H1 (cell line): ENCODE data around the gene BBX. TPM values are rescaled to one million over a fixed set of nuclear protein-coding genes. Genes with fewer than 3 reads are reported as not detected.

Experiments
- CTCF ChIA-PET: fragments of 300-600 bp; sonication (Branson Sonifier 250); formaldehyde crosslinking; loops from one replicate; lab custom pipeline; 2021; ENCODE audit not compliant: partially characterized antibody; lab: Charles Lee
- POLR2A ChIA-PET: fragments of 300-600 bp; sonication (Branson Sonifier 250); formaldehyde crosslinking; loops from one replicate; lab custom pipeline; 2021; ENCODE audit warnings: inconsistent platforms; ENCODE audit not compliant: partially characterized antibody; lab: Charles Lee
- DNase-seq, 2 experiments: peaks; one replicate each; pipeline versions ENCODE4 v3.0.0 to v3.0.0-alpha.2; 2010 to 2022; ENCODE audit warnings: low spot score in 2 of 2, low read depth in 1 of 2, mixed read lengths in 1 of 2
- FAIRE-seq: peaks from 2 replicates; lab custom pipeline; 2011; peaks lifted over from hg19 to GRCh38; lab: Jason Lieb, UNC
- H2AFZ ChIP-seq: 2 replicates; pipeline ENCODE4 v1.8.1; 2012; ENCODE audit warnings: low read length, inconsistent platforms
- H2AK5ac ChIP-seq: 2 replicates; pipeline ENCODE4 v1.6.1; 2013; ENCODE audit warnings: low read depth, low read length
- H2BK120ac ChIP-seq: replicated peaks from 2 replicates; pipeline ENCODE3; 2013; ENCODE audit warnings: low read depth, low read length, inconsistent platforms
- H2BK12ac ChIP-seq: 2 replicates; pipeline ENCODE4 v1.6.1; 2013; ENCODE audit warnings: low read depth, low read length
- H2BK15ac ChIP-seq: 2 replicates; pipeline ENCODE4 v1.6.1; 2013; ENCODE audit warnings: low read length
- H2BK20ac ChIP-seq: 2 replicates; pipeline ENCODE4 v1.6.1; 2013; ENCODE audit warnings: low read length
- H2BK5ac ChIP-seq: 2 replicates; pipeline ENCODE4 v1.6.1; 2013; ENCODE audit warnings: low read depth, low read length
- H3K14ac ChIP-seq: 2 replicates; pipeline ENCODE4 v1.6.1; 2013; ENCODE audit warnings: inconsistent platforms; ENCODE audit not compliant: insufficient read length
- H3K18ac ChIP-seq: 2 replicates; pipeline ENCODE4 v1.6.1; 2013; ENCODE audit warnings: low read length; ENCODE audit errors: extremely low read depth
- H3K23ac ChIP-seq: 2 replicates; pipeline ENCODE4 v1.6.1; 2013; ENCODE audit warnings: inconsistent platforms; ENCODE audit not compliant: insufficient read length
- H3K23me2 ChIP-seq: 2 replicates; pipeline ENCODE4 v1.6.1; 2013; ENCODE audit warnings: low read depth, low read length
- H3K27ac ChIP-seq: 2 replicates; pipeline ENCODE4 v1.6.1; 2011; ENCODE audit warnings: low read depth, low read length, inconsistent platforms
- H3K27me3 ChIP-seq, 4 experiments: replicated peaks in 1 of 4; 1 replicate in 1 of 4; 2 replicates in 3 of 4; pipeline versions ENCODE4 v1.6.1 to v1.8.1; 2011 to 2013; ENCODE audit warnings: low read length in 3 of 4, mild to moderate bottlenecking in 3 of 4, inconsistent platforms in 2 of 4, mixed read lengths in 2 of 4, moderate library complexity in 1 of 4; ENCODE audit not compliant: control insufficient read depth in 3 of 4, insufficient read depth in 3 of 4; ENCODE audit errors: extremely low read depth in 1 of 4
- H3K36me3 ChIP-seq, 4 experiments: 2 replicates each; pipeline versions ENCODE4 v1.6.1 to v1.8.1; 2011 to 2013; ENCODE audit warnings: mild to moderate bottlenecking in 4 of 4, low read length in 3 of 4, moderate library complexity in 2 of 4, control low read depth in 1 of 4, inconsistent platforms in 1 of 4; ENCODE audit not compliant: insufficient read depth in 4 of 4, control insufficient read depth in 2 of 4
- H3K4ac ChIP-seq: replicated peaks from 2 replicates; pipeline ENCODE3; 2013; ENCODE audit warnings: low read length, low read depth, mixed read lengths, inconsistent platforms; ENCODE audit not compliant: insufficient read length
- H3K4me1 ChIP-seq, 4 experiments: replicated peaks in 1 of 4; 1 replicate in 1 of 4; 2 replicates in 3 of 4; pipeline versions ENCODE4 v1.6.1 to v1.8.1; 2011 to 2013; ENCODE audit warnings: low read length in 3 of 4, inconsistent platforms in 2 of 4, mixed read lengths in 1 of 4; ENCODE audit not compliant: insufficient read depth in 4 of 4, control insufficient read depth in 3 of 4
- H3K4me2 ChIP-seq, 2 experiments: 2 replicates each; pipeline versions ENCODE4 v1.6.1 to v1.8.1; 2011 to 2013; ENCODE audit warnings: low read depth in 2 of 2, low read length in 2 of 2, control low read depth in 1 of 2, inconsistent platforms in 1 of 2, mild to moderate bottlenecking in 1 of 2; ENCODE audit not compliant: insufficient read depth in 1 of 2
- H3K4me3 ChIP-seq, 4 experiments: fragments of 200-600, 300-600 bp in 1 of 4; sonication (generic), shearing (Covaris generic), sonication (Bioruptor Twin) in 1 of 4; 2 replicates each; pipeline versions ENCODE4 v1.5.1 to v1.8.1; 2011 to 2016; ENCODE audit warnings: low read length in 4 of 4, low read depth in 3 of 4, control low read depth in 2 of 4, inconsistent platforms in 2 of 4, mild to moderate bottlenecking in 2 of 4, mixed read lengths in 1 of 4, moderate library complexity in 1 of 4; ENCODE audit not compliant: insufficient read depth in 2 of 4; ENCODE audit errors: extremely low read depth in 1 of 4
- H3K56ac ChIP-seq: replicated peaks from 2 replicates; pipeline ENCODE3; 2013; ENCODE audit warnings: low read depth, mild to moderate bottlenecking, mixed read lengths, low read length, inconsistent platforms; ENCODE audit not compliant: insufficient read length
- H3K79me1 ChIP-seq: 2 replicates; pipeline ENCODE4 v1.6.1; 2013; ENCODE audit warnings: low read depth, low read length, control low read depth
- H3K79me2 ChIP-seq, 2 experiments: 2 replicates each; pipeline versions ENCODE4 v1.6.1 to v1.8.1; 2012 to 2013; ENCODE audit warnings: low read length in 2 of 2, mild to moderate bottlenecking in 2 of 2, inconsistent platforms in 1 of 2; ENCODE audit not compliant: insufficient read depth in 2 of 2, control insufficient read depth in 1 of 2
- H3K9ac ChIP-seq, 4 experiments: replicated peaks in 1 of 4; 1 replicate in 1 of 4; 2 replicates in 3 of 4; pipeline versions ENCODE4 v1.6.1 to v1.8.1; 2011 to 2013; ENCODE audit warnings: low read depth in 3 of 4, low read length in 3 of 4, control low read depth in 2 of 4, mild to moderate bottlenecking in 2 of 4, moderate library complexity in 2 of 4, inconsistent platforms in 1 of 4; ENCODE audit errors: extremely low read depth in 1 of 4
- H3K9me3 ChIP-seq, 2 experiments: 2 replicates each; pipeline versions ENCODE4 v1.6.1 to v1.8.1; 2012 to 2013; ENCODE audit warnings: mild to moderate bottlenecking in 2 of 2, moderate library complexity in 2 of 2, control low read depth in 1 of 2, inconsistent platforms in 1 of 2, low read depth in 1 of 2, low read length in 1 of 2, mixed read lengths in 1 of 2; ENCODE audit not compliant: insufficient read depth in 2 of 2
- H4K20me1 ChIP-seq, 2 experiments: replicated peaks in 1 of 2; 2 replicates each; pipeline versions ENCODE3 to v1.8.1; 2011 to 2013; ENCODE audit warnings: inconsistent platforms in 2 of 2, low read length in 2 of 2, mild to moderate bottlenecking in 1 of 2; ENCODE audit not compliant: insufficient read depth in 2 of 2, control insufficient read depth in 1 of 2
- H4K5ac ChIP-seq: 2 replicates; pipeline ENCODE4 v1.6.1; 2013; ENCODE audit warnings: low read length, low read depth, mixed read lengths, inconsistent platforms; ENCODE audit not compliant: insufficient read length
- H4K8ac ChIP-seq: 2 replicates; pipeline ENCODE4 v1.8.0; 2013; ENCODE audit warnings: mild to moderate bottlenecking, moderate library complexity, low read length, inconsistent platforms; ENCODE audit not compliant: insufficient read depth; ENCODE audit errors: extremely low read depth
- H4K91ac ChIP-seq: replicated peaks from 2 replicates; pipeline ENCODE3; 2013; ENCODE audit warnings: low read length, mixed read lengths, inconsistent platforms; ENCODE audit not compliant: insufficient read length
- CBX5 ChIP-seq: fragments of 300-800, 300-1000 bp; sonication (generic); IDR thresholded peaks from 2 replicates; pipeline ENCODE4 v1.7.1; 2016; ENCODE audit warnings: antibody characterized with exemption, low read length, low read depth
- CBX8 ChIP-seq: fragments of 300-800, 300-1000 bp; sonication (generic); IDR thresholded peaks from 2 replicates; pipeline ENCODE4 v1.7.1; 2016; ENCODE audit warnings: low read depth, low read length, borderline replicate concordance
- GABPA ChIP-seq: IDR thresholded peaks from 2 replicates; pipeline ENCODE4 v1.6.1; 2011; ENCODE audit warnings: mild to moderate bottlenecking, low read length, moderate library complexity, borderline replicate concordance; ENCODE audit not compliant: insufficient read depth
- JUND ChIP-seq: IDR thresholded peaks from 2 replicates; pipeline ENCODE4 v1.6.1; 2011; ENCODE audit warnings: mild to moderate bottlenecking, improper control_type of control experiment, low read length
- POLR2AphosphoS5 ChIP-seq: IDR thresholded peaks from 2 replicates; pipeline ENCODE4 v1.6.1; 2011; ENCODE audit warnings: low read depth, low read length
- RAD21 ChIP-seq, 2 experiments: IDR thresholded peaks in 1 of 2; conservative IDR thresholded peaks in 1 of 2; 2 replicates each; pipeline ENCODE4 v1.6.1; 2011; ENCODE audit warnings: low read depth in 2 of 2, low read length in 2 of 2, improper control_type of control experiment in 1 of 2, inconsistent platforms in 1 of 2, mild to moderate bottlenecking in 1 of 2, moderate library complexity in 1 of 2
- RBBP5 ChIP-seq: IDR thresholded peaks from 2 replicates; pipeline ENCODE4 v1.7.1; 2012; ENCODE audit warnings: low read depth, mild to moderate bottlenecking, inconsistent platforms, low read length, moderate library complexity, borderline replicate concordance
- RNF2 ChIP-seq: fragments of 200-900, 300-1000 bp; sonication (generic); IDR thresholded peaks from 2 replicates; pipeline ENCODE4 v1.7.1; 2016; ENCODE audit warnings: borderline replicate concordance, low read depth, mild to moderate bottlenecking, antibody characterized with exemption, low read length; ENCODE audit not compliant: poor library complexity, severe bottlenecking; ENCODE audit errors: missing control alignments
- SIRT6 ChIP-seq: IDR thresholded peaks from one replicate; pipeline ENCODE4 v1.7.1; 2012; ENCODE audit warnings: low read length, inconsistent platforms
- SP4 ChIP-seq: IDR thresholded peaks from 2 replicates; pipeline ENCODE4 v1.6.1; 2012; ENCODE audit warnings: low read length, inconsistent platforms
- WGBS, 2 experiments: shearing (Covaris generic) in 1 of 2; methylation state at CpG; one replicate each; pipeline versions ENCODE4 v1.1.6 to v1.1.7; 2013 to 2015; ENCODE audit warnings: low lambda C conversion rate in 2 of 2, mixed read lengths in 2 of 2, inconsistent platforms in 1 of 2, low coverage in 1 of 2, missing lambda C conversion rate in 1 of 2; ENCODE audit not compliant: insufficient replicate concordance in 2 of 2, insufficient coverage in 1 of 2, insufficient read length in 1 of 2; ENCODE audit errors: extremely low coverage in 1 of 2, missing lambda C conversion rate in 1 of 2; 5-methylcytosine and 5-hydroxymethylcytosine counted together
- polyA plus RNA-seq, 7 experiments: library from polyadenylated mRNA; depleted of rRNA in 3 of 7; stranded (reverse) in 5 of 7; unstranded in 2 of 7; fragments of >200 nt in 5 of 7; fragments of 200-250 nt in 2 of 7; gene quantifications; 1 replicate in 5 of 7; 2 replicates in 1 of 7; 4 replicates in 1 of 7; pipeline versions ENCODE4 v1.2.1 to v1.2.3, GENCODE V29; 2011 to 2013; ENCODE audit warnings: missing spikeins in 2 of 7, mixed read lengths in 2 of 7
- total RNA-seq: library from RNA; stranded (reverse); fragmentation: NEBNext Ultra II Directional; extraction: Animal tissue kit (Norgen Biotek cat#: 25700); gene quantifications from 2 replicates; pipeline ENCODE4 v1.2.1, GENCODE V29; 2021
- TF ChIP-seq, protein P1 (sequence below): IDR thresholded peaks from 2 replicates; pipeline ENCODE4 v1.6.1; 2011; ENCODE audit warnings: low read length, improper control_type of control experiment

The BBX gene
- total and polyA plus RNA-seq, 2 of the 8 experiments (the other 6 are each of a cell fraction or from before 2014, with no cell fraction given): 11.0 to 42.5 TPM

DNA sequence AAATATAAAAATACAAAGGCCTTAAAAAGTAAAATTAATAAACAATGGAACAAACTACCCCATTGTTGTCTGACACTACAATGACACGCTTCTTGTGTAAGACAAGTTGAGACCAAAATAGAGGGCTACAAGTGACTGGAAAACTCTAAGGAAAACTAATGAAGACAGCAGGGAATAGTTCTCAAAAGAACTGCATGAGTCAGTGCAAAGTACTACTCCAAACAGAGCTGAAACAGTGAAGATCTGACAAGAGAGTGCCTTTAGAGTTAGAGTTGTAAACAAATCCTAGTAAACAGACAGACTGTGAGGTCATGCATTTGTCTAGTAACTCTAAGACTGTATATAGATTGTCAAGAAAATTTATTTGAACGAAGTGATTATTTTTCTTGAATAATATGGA is 233.9 kb downstream of the BBX start:
- no peak overlapping the region for H3K56ac ChIP-seq
- CTCF ChIA-PET: interaction anchor here (1.0 kb wide), 1 partner anchor 97 kb away, joined by 4 read pairs; no protein-coding TSS in a partner anchor
- 95% methylated on average over 2 of the region's 2 CpGs; no CpG with 5 or more reads in 1 of the 2 experiments for WGBS, 2 experiments
- no peaks in the 10 kb centered on the region for H3K9me3 ChIP-seq
- no peaks in the 10 kb centered on the region for H3K4me1 ChIP-seq
- H3K4me3 ChIP-seq: no peak overlapping the region
- H3K9ac ChIP-seq: no peak overlapping the region
- no peak overlapping the region for H3K4ac ChIP-seq
- H3K79me2 ChIP-seq: no peaks in the 10 kb centered on the region
- no peak overlapping the region for H3K23ac ChIP-seq
- no peak overlapping the region for H3K27ac ChIP-seq
- H2BK120ac ChIP-seq: no peak overlapping the region
- no peak overlapping the region for H2AK5ac ChIP-seq
- no peak overlapping the region for H4K5ac ChIP-seq
- H3K36me3 ChIP-seq: no peaks in the 10 kb centered on the region
- H2BK12ac ChIP-seq: no peak overlapping the region
- no peak for DNase-seq
- no peak overlapping the region for H2AFZ ChIP-seq
- H3K4me2 ChIP-seq: no peak overlapping the region
- H2BK20ac ChIP-seq: no peak overlapping the region
- no peak overlapping the region for H4K8ac ChIP-seq
- no peak overlapping the region for H3K14ac ChIP-seq
- no peak overlapping the region for H2BK15ac ChIP-seq
- H3K23me2 ChIP-seq: no peaks in the 10 kb centered on the region
- H2BK5ac ChIP-seq: no peak overlapping the region
- H4K91ac ChIP-seq: no peak overlapping the region
- no peaks in the 10 kb centered on the region for H3K27me3 ChIP-seq
- no peaks in the 10 kb centered on the region for H4K20me1 ChIP-seq
- no peak for TF ChIP-seq CBX8
- TF ChIP-seq, protein P1, sequence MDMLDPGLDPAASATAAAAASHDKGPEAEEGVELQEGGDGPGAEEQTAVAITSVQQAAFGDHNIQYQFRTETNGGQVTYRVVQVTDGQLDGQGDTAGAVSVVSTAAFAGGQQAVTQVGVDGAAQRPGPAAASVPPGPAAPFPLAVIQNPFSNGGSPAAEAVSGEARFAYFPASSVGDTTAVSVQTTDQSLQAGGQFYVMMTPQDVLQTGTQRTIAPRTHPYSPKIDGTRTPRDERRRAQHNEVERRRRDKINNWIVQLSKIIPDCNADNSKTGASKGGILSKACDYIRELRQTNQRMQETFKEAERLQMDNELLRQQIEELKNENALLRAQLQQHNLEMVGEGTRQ: no peak
- no peak for TF ChIP-seq SP4
- no peak for TF ChIP-seq POLR2AphosphoS5
- TF ChIP-seq JUND: no peak
- TF ChIP-seq GABPA: no peak
- no peak for TF ChIP-seq CBX5
- no peak for TF ChIP-seq RNF2
- TF ChIP-seq RBBP5: no peak
- no peak for TF ChIP-seq SIRT6
- TF ChIP-seq RAD21 (IDR thresholded peaks at IDR 0.05 in 1 of 2, conservative IDR thresholded peaks at IDR 0.05 in 1 of 2; ENCODE audit: low read depth in 2 of 2, low read length in 2 of 2): no peak
- TF ChIP-seq, all 59 proteins: peak for 0
- Histone ChIP-seq H3K18ac (no peak overlapping the region), H3K79me1 (no peaks in the 10 kb centered on the region)
- POLR2A ChIA-PET: no interaction called here
- no peak for FAIRE-seq
